ENCODE measurements around the gene PPP2R5B. TPM values are rescaled to one million over a fixed set of nuclear protein-coding genes. Genes with fewer than 3 reads are reported as not detected.
A peak's percentile ranks its signal among the peaks of the same experiment; 100 is the strongest.

Gene PPP2R5B
- total and polyA plus RNA-seq, 5 experiments from 2014 or later: 4.7 to 16.0 (median 6.6) TPM

- POLR2A ChIA-PET: interaction anchor here (1.3 kb wide), 1 partner anchor 11 kb away, joined by 4 read pairs; no protein-coding TSS in a partner anchor
- H3K27me3 Mint-ChIP-seq: no peaks in the 10 kb centered on the region
- peaks cover 0 to 42% (median 3%) of the 10 kb centered on the region in 3 donors for H3K36me3 Mint-ChIP-seq
- peak overlapping the region in 2 of 10 donors; percentile 6 to 36 for H3K4me3 Mint-ChIP-seq
- H3K27ac Mint-ChIP-seq: no peak overlapping the region
- H3K9me3 Mint-ChIP-seq: no peaks in the 10 kb centered on the region
- no peak for ATAC-seq
- no peak for DNase-seq
- peaks cover 15 to 32% (median 26%) of the 10 kb centered on the region in 4 donors for H3K4me1 Mint-ChIP-seq
These were observed 11.2 kb upstream of the PPP2R5B start for GRCh38 chr11:64913171-64913727.

- POLR2A ChIA-PET: interaction anchor here (1.2 to 1.3 kb wide), 3 partner anchors 58 to 135 kb away, joined by 3 to 4 read pairs (median 3); partner anchors contain the start of genes MAJIN and SAC3D1
- Mint-ChIP-seq H3K36me3 (peaks cover 0 to 37% (median 3%) of the 10 kb centered on the region in 3 donors), H3K27me3 (no peaks in the 10 kb centered on the region), H3K4me1 (peaks cover 15 to 36% (median 26%) of the 10 kb centered on the region in 4 donors), H3K4me3 (peak overlapping the region in 3 of 10 donors; percentile 22 to 66 (median 25)), H3K27ac (peak overlapping the region in 1 of 10 donors; percentile 47), H3K9me3 (no peaks in the 10 kb centered on the region)
- no peak for ATAC-seq
- no peak for DNase-seq
These were observed 10.4 kb upstream of the PPP2R5B start for GRCh38 chr11:64914123-64914522.

- peak overlapping the region; percentile 86 to 97 (median 90) for H3K4me3 Mint-ChIP-seq
- H3K27ac Mint-ChIP-seq: peak overlapping the region in 6 of 10 donors; percentile 93 to 98 (median 96)
- no peaks in the 10 kb centered on the region for H3K9me3 Mint-ChIP-seq
- H3K36me3 Mint-ChIP-seq: peaks cover 0 to 29% (median 3%) of the 10 kb centered on the region in 3 donors
- ATAC-seq (no peak), DNase-seq (no peak)
- H3K27me3 Mint-ChIP-seq: no peaks in the 10 kb centered on the region
- POLR2A ChIA-PET: interaction anchor here (0.6 to 2.7 kb wide), 8 partner anchors 9 to 171 kb away, joined by 3 to 15 read pairs (median 4); partner anchors contain the start of genes MAJIN, PPP2R5B and RASGRP2
- peaks cover 15 to 36% (median 26%) of the 10 kb centered on the region in 4 donors for H3K4me1 Mint-ChIP-seq
These were observed 9.1 kb upstream of the PPP2R5B start for GRCh38 chr11:64915376-64915887.

GRCh38 chr11:64916040-64916774 lies 8.3 kb upstream of the PPP2R5B start:
- Mint-ChIP-seq H3K27me3 (no peaks in the 10 kb centered on the region), H3K36me3 (peaks cover 0 to 23% (median 3%) of the 10 kb centered on the region in 3 donors), H3K4me3 (peak overlapping the region; percentile 86 to 97 (median 90)), H3K27ac (peak overlapping the region; percentile 92 to 98 (median 96)), H3K4me1 (peaks cover 15 to 36% (median 26%) of the 10 kb centered on the region in 4 donors), H3K9me3 (no peaks in the 10 kb centered on the region)
- POLR2A ChIA-PET: interaction anchor here (0.6 to 2.7 kb wide), 9 partner anchors 8 to 172 kb away, joined by 3 to 15 read pairs (median 4); partner anchors contain the start of genes MAJIN, PPP2R5B, RASGRP2 and SF1
- peak; percentile 2 to 4 for ATAC-seq
- peak in 7 of 10 donors; percentile 29 to 54 (median 40) for DNase-seq

DNA sequence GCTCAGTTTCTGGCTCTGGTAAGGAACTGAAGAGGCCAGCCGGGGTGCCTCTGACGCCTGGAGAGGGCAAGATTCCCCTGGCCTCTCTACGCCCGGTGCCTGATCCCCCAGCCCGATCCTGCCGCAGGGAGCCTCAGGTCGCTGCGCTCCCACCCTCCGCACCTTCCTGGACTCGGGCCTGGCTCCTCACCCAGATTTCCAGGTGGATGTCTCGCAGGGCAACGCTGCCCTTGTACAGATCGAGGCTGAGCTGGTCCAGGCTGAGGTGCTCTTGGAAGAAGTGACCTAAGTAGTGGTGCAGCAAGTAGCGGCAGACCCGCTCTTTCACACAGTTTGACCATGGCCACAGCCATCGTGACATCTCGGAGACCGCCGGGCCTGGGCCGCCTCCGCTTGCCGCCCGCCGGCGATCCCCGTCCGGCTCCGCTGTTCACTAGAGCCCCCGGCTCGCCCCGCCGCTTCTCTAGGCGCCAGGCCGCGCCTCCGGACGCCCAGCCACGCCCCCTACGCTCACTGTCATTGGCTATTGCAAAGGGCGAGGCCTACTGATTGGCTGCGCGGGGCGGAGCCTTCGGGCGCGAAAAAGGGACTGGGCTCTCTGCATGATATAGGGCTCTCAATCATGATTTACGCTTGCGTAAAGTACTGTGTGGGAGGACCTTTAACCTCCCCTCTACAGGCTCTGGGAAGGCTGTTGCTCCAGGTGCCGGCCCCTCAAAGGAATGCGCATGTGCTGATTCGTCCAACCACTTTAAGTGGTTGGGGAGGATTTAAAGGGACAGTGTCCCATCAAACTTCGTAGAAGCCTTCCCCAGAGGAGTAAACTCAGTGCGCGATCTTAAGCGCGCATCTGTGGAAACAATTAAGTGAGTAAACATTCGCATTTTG lies 7.5 kb upstream of the PPP2R5B start, which contains the start of gene ATG2A:
Gene ATG2A (minus strand): TSS at position 435 of the 888 bp plus-strand sequence. CDS start 74 bp downstream, at position 361.
- POLR2A ChIA-PET: interaction anchor here (0.6 to 2.7 kb wide), 7 partner anchors 8 to 139 kb away, joined by 3 to 15 read pairs (median 4); partner anchors contain the start of genes MAJIN, PPP2R5B and SF1
- H3K9me3 Mint-ChIP-seq: no peaks in the 10 kb centered on the region
- peak; percentile 97 for ATAC-seq
- H3K4me3 Mint-ChIP-seq: peak within 1 kb of the TSS; percentile 86 to 97 (median 90)
- peaks cover 0 to 16% (median 3%) of the 10 kb centered on the region in 3 donors for H3K36me3 Mint-ChIP-seq
- DNase-seq: peak; percentile 95 to 99 (median 98)
- peaks cover 15 to 36% (median 26%) of the 10 kb centered on the region in 4 donors for H3K4me1 Mint-ChIP-seq
- H3K27me3 Mint-ChIP-seq: no peaks in the 10 kb centered on the region
- H3K27ac Mint-ChIP-seq: peak within 1 kb of the TSS; percentile 92 to 98 (median 96)

GRCh38 chr11:64917663-64917995 lies 6.9 kb upstream of the PPP2R5B start:
- Mint-ChIP-seq H3K4me1 (peaks cover 15 to 36% (median 26%) of the 10 kb centered on the region in 4 donors), H3K27ac (peak overlapping the region; percentile 92 to 98 (median 96)), H3K36me3 (peaks cover 0 to 11% (median under 1%) of the 10 kb centered on the region in 3 donors), H3K4me3 (peak overlapping the region; percentile 86 to 97 (median 90)), H3K27me3 (no peaks in the 10 kb centered on the region), H3K9me3 (no peaks in the 10 kb centered on the region)
- DNase-seq (no peak), ATAC-seq (no peak)
- POLR2A ChIA-PET: interaction anchor here (1.1 to 1.3 kb wide), 2 partner anchors 54 to 140 kb away, joined by 3 to 4 read pairs; partner anchors contain the start of gene MAJIN

DNA sequence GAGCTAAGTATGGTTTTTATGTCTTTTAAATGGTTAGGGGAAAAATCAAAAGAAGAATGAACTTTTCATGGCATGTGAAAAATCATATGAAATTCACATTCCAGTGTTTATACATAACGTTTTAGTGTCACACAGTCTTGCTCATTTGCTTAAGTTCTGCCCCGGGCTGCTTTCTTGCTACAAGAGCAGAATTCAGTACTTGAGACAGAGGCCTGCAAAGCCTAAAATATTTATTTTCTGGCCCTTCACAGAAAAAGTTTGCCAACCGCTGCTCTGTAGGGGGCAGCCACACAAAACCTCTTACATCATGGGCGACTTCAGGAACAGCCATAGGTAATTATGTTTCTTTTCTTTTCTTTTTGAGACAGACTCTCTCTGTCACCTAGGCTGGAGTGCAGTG lies 6.5 kb upstream of the PPP2R5B start:
- no peaks in the 10 kb centered on the region for H3K27me3 Mint-ChIP-seq
- peak overlapping the region; percentile 86 to 97 (median 90) for H3K4me3 Mint-ChIP-seq
- ATAC-seq: no peak
- peaks cover 15 to 39% (median 26%) of the 10 kb centered on the region in 4 donors for H3K4me1 Mint-ChIP-seq
- no peaks in the 10 kb centered on the region for H3K9me3 Mint-ChIP-seq
- POLR2A ChIA-PET: interaction anchor here (1.1 kb wide), 1 partner anchor 140 kb away, joined by 3 read pairs; no protein-coding TSS in a partner anchor
- H3K27ac Mint-ChIP-seq: peak overlapping the region; percentile 92 to 98 (median 96)
- DNase-seq: no peak
- H3K36me3 Mint-ChIP-seq: peaks cover 0 to 8% (median 0%) of the 10 kb centered on the region in 3 donors

DNA sequence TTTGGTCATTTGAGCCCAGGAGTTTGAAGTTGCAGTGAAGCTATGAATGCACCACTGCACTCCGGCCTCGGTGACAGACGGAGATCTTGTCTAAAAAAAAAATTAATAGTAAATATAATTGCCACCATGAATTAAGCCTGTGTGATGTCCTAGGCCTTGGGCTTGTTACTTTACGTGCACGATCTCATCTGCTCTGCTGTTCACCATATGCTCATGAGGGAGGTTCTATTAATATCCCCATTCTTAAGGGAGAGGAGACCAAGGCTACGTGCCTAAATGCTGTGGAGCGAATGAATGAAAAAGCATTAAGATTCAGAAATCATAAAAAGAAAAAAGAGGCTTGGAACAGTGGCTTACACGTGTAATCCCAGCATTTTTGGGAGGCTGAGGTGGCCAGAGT lies 4.9 kb upstream of the PPP2R5B start:
- H3K9me3 Mint-ChIP-seq: no peaks in the 10 kb centered on the region
- no peaks in the 10 kb centered on the region for H3K27me3 Mint-ChIP-seq
- H3K27ac Mint-ChIP-seq: no peak overlapping the region
- ATAC-seq (no peak), DNase-seq (peak in 1 of 10 donors; percentile 53)
- no peak overlapping the region for H3K4me3 Mint-ChIP-seq
- POLR2A ChIA-PET: interaction anchor here (0.6 to 1.1 kb wide), 2 partner anchors 40 to 121 kb away, joined by 3 to 5 read pairs; no protein-coding TSS in a partner anchor
- peaks cover 16 to 48% (median 34%) of the 10 kb centered on the region in 4 donors for H3K4me1 Mint-ChIP-seq
- H3K36me3 Mint-ChIP-seq: peaks cover 0 to under 1% (median 0%) of the 10 kb centered on the region in 3 donors

DNA sequence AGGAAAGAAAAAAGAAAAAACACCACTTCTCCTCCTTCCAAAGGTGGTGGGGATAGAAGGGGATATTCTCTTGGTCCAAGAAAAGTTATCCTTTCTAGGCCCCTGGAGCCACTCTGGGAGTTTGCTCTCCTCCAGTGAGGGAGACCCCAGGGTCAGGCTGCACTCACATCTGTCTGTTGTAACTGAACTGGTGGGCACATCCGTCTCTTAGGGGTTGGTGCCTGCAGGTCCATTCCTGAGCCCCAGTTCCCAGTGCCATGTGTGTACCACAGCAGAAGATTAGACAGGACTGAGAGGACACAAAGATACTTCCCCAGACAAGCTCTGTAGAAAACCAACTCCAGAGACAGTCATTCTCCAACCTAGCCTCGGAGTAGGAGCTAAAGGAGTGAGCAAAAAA lies 4.4 kb upstream of the PPP2R5B start:
- Mint-ChIP-seq H3K4me3 (no peak overlapping the region), H3K4me1 (peaks cover 18 to 49% (median 37%) of the 10 kb centered on the region in 4 donors)
- POLR2A ChIA-PET: interaction anchor here (0.8 kb wide), 1 partner anchor 8 kb away, joined by 5 read pairs; no protein-coding TSS in a partner anchor

GRCh38 chr11:64921384-64921783 lies 3.1 kb upstream of the PPP2R5B start:
- Mint-ChIP-seq H3K4me3 (peak overlapping the region in 1 of 10 donors; percentile 69), H3K9me3 (no peaks in the 10 kb centered on the region), H3K36me3 (peaks cover 0 to 2% (median 0%) of the 10 kb centered on the region in 3 donors), H3K4me1 (peaks cover 13 to 42% (median 33%) of the 10 kb centered on the region in 4 donors), H3K27me3 (no peaks in the 10 kb centered on the region), H3K27ac (peak overlapping the region in 2 of 10 donors; percentile 38 to 41)
- POLR2A ChIA-PET: interaction anchor here (0.8 kb wide), 1 partner anchor 12 kb away, joined by 3 read pairs; no protein-coding TSS in a partner anchor
- DNase-seq: no peak
- ATAC-seq: no peak

More for the DNA sequence above, 4.4 kb upstream of the PPP2R5B start:
- H3K9me3 Mint-ChIP-seq: no peaks in the 10 kb centered on the region
- H3K36me3 Mint-ChIP-seq: no peaks in the 10 kb centered on the region
- DNase-seq (no peak), ATAC-seq (no peak)
- peak overlapping the region in 1 of 10 donors; percentile 6 for H3K27ac Mint-ChIP-seq
- no peaks in the 10 kb centered on the region for H3K27me3 Mint-ChIP-seq

- DNase-seq: no peak
- Mint-ChIP-seq H3K9me3 (no peaks in the 10 kb centered on the region), H3K27ac (peak overlapping the region in 3 of 10 donors; percentile 67 to 99 (median 97)), H3K27me3 (no peaks in the 10 kb centered on the region), H3K4me1 (peaks cover 5 to 28% (median 21%) of the 10 kb centered on the region in 4 donors), H3K36me3 (peaks cover 0 to 5% (median 2%) of the 10 kb centered on the region in 3 donors), H3K4me3 (peak overlapping the region in 3 of 10 donors; percentile 22 to 96 (median 42))
- no peak for ATAC-seq
- POLR2A ChIA-PET: interaction anchor here (0.9 to 2.7 kb wide), 5 partner anchors 7 to 194 kb away, joined by 4 to 15 read pairs (median 7); partner anchors contain the start of genes ATG2A, RASGRP2, SF1 and ZNHIT2
These were observed 1.3 kb upstream of the PPP2R5B start for GRCh38 chr11:64923151-64923661.
